Adrenal gland (tissue), 12 donors: Measurements from ENCODE around the gene TSFM. TPM values are rescaled to one million over a fixed set of nuclear protein-coding genes. Genes with fewer than 3 reads are reported as not detected.

ENCODE experiments used
- DNase-seq, 7 donors: peaks; one replicate each; pipeline ENCODE4 v3.0.0-alpha.2; 2019 to 2020
- H3K27ac ChIP-seq, 5 donors: fragments of 200-600 bp; sonication (generic) in 4 of 5; 1 replicate in 3 of 5; 2 replicates in 2 of 5; pipeline versions ENCODE4 v1.5.1 to v1.8.0; 2016 to 2020; ENCODE audit warnings: mild to moderate bottlenecking in 1 of 5
- H3K27me3 ChIP-seq: fragments of 200-600 bp; 2 replicates; pipeline ENCODE4 v1.8.0; 2021
- H3K36me3 ChIP-seq, 2 donors: fragments of 200-600 bp; replicated peaks in 1 of 2; 1 replicate in 1 of 2; 2 replicates in 1 of 2; pipeline versions ENCODE4 v1.5.1 to v1.8.0; 2018 to 2022
- H3K4me1 ChIP-seq, 2 donors: fragments of 200-600 bp; replicated peaks in 1 of 2; 1 replicate in 1 of 2; 2 replicates in 1 of 2; pipeline versions ENCODE4 v1.5.1 to v1.8.0; 2018 to 2021
- H3K4me3 ChIP-seq, 4 donors: fragments of 200-600 bp; sonication (generic) in 3 of 4; one replicate each; pipeline ENCODE4 v1.5.1; 2016 to 2018
- H3K9me3 ChIP-seq, 3 donors: fragments of 200-600 bp; sonication (generic) in 1 of 3; replicated peaks in 1 of 3; 1 replicate in 2 of 3; 2 replicates in 1 of 3; pipeline versions ENCODE4 v1.5.1 to v1.8.0; 2016 to 2021
- CTCF ChIP-seq, 6 experiments: fragments of 450-650 bp in 4 of 6; fragments of 200-600 bp in 2 of 6; sonication (generic) in 1 of 6; IDR thresholded peaks; 1 replicate in 5 of 6; 2 replicates in 1 of 6; pipeline versions ENCODE4 v1.5.1 to v1.8.0; 2016 to 2021; ENCODE audit warnings: antibody characterized with exemption in 6 of 6, mild to moderate bottlenecking in 2 of 6, moderate library complexity in 1 of 6
- POLR2A ChIP-seq, 2 donors: fragments of 450-650 bp; IDR thresholded peaks; one replicate each; pipeline ENCODE4 v1.6.1; 2017; ENCODE audit warnings: antibody characterized with exemption in 2 of 2, mild to moderate bottlenecking in 2 of 2, moderate library complexity in 1 of 2
- WGBS, 4 donors: extraction: QIAGEN DNeasy Blood & Tissue Kit in 2 of 4; methylation state at CpG; one replicate each; pipeline versions ENCODE4 v1.1.5 to v1.1.7; 2013 to 2017; 5-methylcytosine and 5-hydroxymethylcytosine counted together
- intact Hi-C, 2 donors: fragments of 100-400 bp; cut with DNase I; formaldehyde crosslinking; loops; one replicate each; pipeline versions ENCODE4 v1.14.1 to v1.15.0; 2022 to 2023
- polyA plus RNA-seq, 3 donors: library from polyadenylated mRNA; stranded (reverse); fragments of 200-250 nt in 2 of 3; fragments of 350-450 nt in 1 of 3; fragmentation: Illumina TruSeq in 1 of 3; extraction: RNeasy Lipid Tissue Mini Kit (QIAGEN cat#74804) in 1 of 3; gene quantifications; one replicate each; pipeline ENCODE4 v1.2.3, GENCODE V29; 2013 to 2014
- total RNA-seq, 9 donors: library from RNA; depleted of rRNA in 4 of 9; stranded (reverse); fragments of >200 nt in 4 of 9; fragments of 120-200 nt in 1 of 9; fragmentation: NEBNext Ultra II Directional in 1 of 9; extraction: Animal tissue kit (Norgen Biotek cat#: 25700) in 1 of 9; gene quantifications; one replicate each; pipeline versions ENCODE4 v1.1.0 to v1.2.4, GENCODE V29; 2013 to 2023
- donor health status: healthy with polysubstance abuse.
- donor health status: Bipolar disorder and iron deficiency.
- donor health status: DM: yes; HTN: yes; CAD: no.
- donor health status: DM: no; HTN: no; CAD: no.
- donor health status: DM: no; HTN: no; CAD: no.
- donor health status: DM: yes; HTN: yes; CAD: no.

Gene TSFM
- total and polyA plus RNA-seq, 12 donors: 31.5 to 107 (median 69.5) TPM

GRCh38 chr12:57755454-57756372 lies 26.9 kb upstream of the TSFM start:
- peak overlapping the region in 2 of 5 donors; percentile 38 to 65 for H3K27ac ChIP-seq
- 2 to 14% (median 4%) methylated on average over 7 to 76 of the region's 76 CpGs for WGBS, 4 donors

GRCh38 chr12:57756406-57757341 lies 25.9 kb upstream of the TSFM start:
- TF ChIP-seq POLR2A (IDR thresholded peaks at IDR 0.05): no peak
- peak in 4 of 6 experiments; percentile 22 to 46 (median 39) for TF ChIP-seq CTCF (IDR thresholded peaks at IDR 0.05)
- no peak for DNase-seq
- no peaks in the 10 kb centered on the region for H3K9me3 ChIP-seq
- WGBS, 4 donors: 61 to 65% (median 63%) methylated on average over 21 to 22 of the region's 22 CpGs
- no peak overlapping the region for H3K27ac ChIP-seq
- H3K36me3 ChIP-seq: peaks cover 0 to 21% of the 10 kb centered on the region in 2 donors
- no peaks in the 10 kb centered on the region for H3K27me3 ChIP-seq
- H3K4me3 ChIP-seq: peak overlapping the region in 1 of 4 donors; percentile 92
- H3K4me1 ChIP-seq: peaks cover 0 to 21% of the 10 kb centered on the region in 2 donors
- intact Hi-C loops: no loop called here

More at GRCh38 chr12:57755454-57756372, 26.9 kb upstream of the TSFM start:
- peaks cover 7 to 28% of the 10 kb centered on the region in 2 donors for H3K4me1 ChIP-seq
- H3K9me3 ChIP-seq: no peaks in the 10 kb centered on the region
- peak in 2 of 7 donors; percentile 39 to 41 for DNase-seq
- H3K4me3 ChIP-seq: peak overlapping the region in 2 of 4 donors; percentile 73 to 92
- H3K27me3 ChIP-seq: no peaks in the 10 kb centered on the region
- intact Hi-C loops: no loop called here
- H3K36me3 ChIP-seq: peaks cover 0 to 22% of the 10 kb centered on the region in 2 donors
- no peak for TF ChIP-seq CTCF (IDR thresholded peaks at IDR 0.05)
- peak in 1 of 2 donors; percentile 13 for TF ChIP-seq POLR2A (IDR thresholded peaks at IDR 0.05)

- no peaks in the 10 kb centered on the region for H3K27me3 ChIP-seq
- WGBS, 4 donors: 91 to 94% (median 93%) methylated on average over 4 of the region's 4 CpGs
These were observed 24.8 kb upstream of the TSFM start for GRCh38 chr12:57757771-57758170.

More at GRCh38 chr12:57757771-57758170, 24.8 kb upstream of the TSFM start:
- Histone ChIP-seq H3K27ac (no peak overlapping the region), H3K4me1 (peaks cover 0 to 18% of the 10 kb centered on the region in 2 donors), H3K9me3 (no peaks in the 10 kb centered on the region), H3K4me3 (no peak overlapping the region), H3K36me3 (peaks cover 0 to 21% of the 10 kb centered on the region in 2 donors)
- intact Hi-C loops: no loop called here
- TF ChIP-seq POLR2A (IDR thresholded peaks at IDR 0.05) (no peak), CTCF (IDR thresholded peaks at IDR 0.05) (no peak)
- DNase-seq: no peak
